GM18951 (cell line): ENCODE measurements around the gene PIMREG.

Experiments
- POLR2A ChIP-seq: IDR thresholded peaks from 4 replicates; pipeline ENCODE4 v1.6.1; 2011; ENCODE audit warnings: mild to moderate bottlenecking; ENCODE audit not compliant: insufficient read length, insufficient read depth; ENCODE audit errors: extremely low read depth
- in situ Hi-C: fragments of 300-500 bp; cut with MboI; formaldehyde crosslinking; loops from one replicate; pipeline ENCODE4 v1.12.0; 2022; ENCODE audit warnings: low sequenced_read_pairs, mixed read lengths, inconsistent platforms; ENCODE audit not compliant: unreplicated experiment

PIMREG gene

GRCh38 chr17:6426356-6427101 is 17.7 kb upstream of the PIMREG start:
- in situ Hi-C loops: no loop called here
- no peak for TF ChIP-seq POLR2A

GRCh38 chr17:6427279-6427781 is 16.9 kb upstream of the PIMREG start:
- TF ChIP-seq POLR2A: no peak
- in situ Hi-C loops: no loop called here

- in situ Hi-C loops: no loop called here
These were observed 15.9 kb upstream of the PIMREG start for GRCh38 chr17:6428207-6428965.

GRCh38 chr17:6429266-6429665 is 15.0 kb upstream of the PIMREG start:
- in situ Hi-C loops: no loop called here
- TF ChIP-seq POLR2A: no peak

More at GRCh38 chr17:6428207-6428965, 15.9 kb upstream of the PIMREG start:
- no peak for TF ChIP-seq POLR2A

- no peak for TF ChIP-seq POLR2A
- in situ Hi-C loops: no loop called here
These were observed 13.5 kb upstream of the PIMREG start for GRCh38 chr17:6430769-6431168.

GRCh38 chr17:6435051-6435450 is 9.2 kb upstream of the PIMREG start, which contains the start of gene AIPL1:
Gene AIPL1 (minus strand): TSS chr17:6435121. CDS start chr17:6435104, 17 bp downstream.
- in situ Hi-C loops: no loop called here
- TF ChIP-seq POLR2A: no peak

GRCh38 chr17:6435968-6436367 is 8.3 kb upstream of the PIMREG start:
- TF ChIP-seq POLR2A: no peak
- in situ Hi-C loops: no loop called here

GRCh38 chr17:6437466-6437865 is 6.8 kb upstream of the PIMREG start:
- TF ChIP-seq POLR2A: no peak
- in situ Hi-C loops: no loop called here

GRCh38 chr17:6437956-6438355 is 6.3 kb upstream of the PIMREG start:
- in situ Hi-C loops: no loop called here
- no peak for TF ChIP-seq POLR2A

- in situ Hi-C loops: no loop called here
- TF ChIP-seq POLR2A: no peak
These were observed 4.3 kb upstream of the PIMREG start for GRCh38 chr17:6439951-6440350.

- no peak for TF ChIP-seq POLR2A
- in situ Hi-C loops: no loop called here
These were observed 1.5 kb upstream of the PIMREG start for GRCh38 chr17:6442775-6443174.

GRCh38 chr17:6444571-6445335 is 498 bp downstream of the PIMREG start:
- TF ChIP-seq POLR2A: no peak
- in situ Hi-C loops: no loop called here

- in situ Hi-C loops: no loop called here
- TF ChIP-seq POLR2A: no peak
These were observed 2.4 kb downstream of the PIMREG start for GRCh38 chr17:6446516-6447100.
